ENCODE measurements around the gene CRYGA.

CRYGA gene

DNA sequence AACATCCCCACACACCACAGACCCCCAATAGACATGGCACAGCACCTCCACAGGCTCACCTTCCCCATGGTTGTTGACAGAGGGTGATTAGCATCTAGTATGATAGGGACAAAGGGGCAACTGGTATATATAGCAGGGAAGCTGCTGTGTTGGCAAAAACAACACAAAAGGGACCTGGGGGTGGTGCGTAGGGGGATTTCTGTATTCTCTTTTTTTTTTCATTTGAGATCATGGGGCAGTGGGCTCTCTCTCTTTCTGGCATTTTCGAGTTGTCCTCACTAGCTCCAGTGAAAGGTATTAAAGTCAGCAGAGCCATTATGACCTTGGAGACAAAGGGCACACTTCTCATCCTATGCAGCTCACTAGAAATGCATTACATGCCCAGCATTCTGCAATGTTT, at the start of gene CRYGA:
Gene CRYGA (minus strand): TSS at position 101 of the 400 bp plus-strand sequence. CDS start 33 bp downstream, at position 68.
- DNase-seq, result no peak

DNA sequence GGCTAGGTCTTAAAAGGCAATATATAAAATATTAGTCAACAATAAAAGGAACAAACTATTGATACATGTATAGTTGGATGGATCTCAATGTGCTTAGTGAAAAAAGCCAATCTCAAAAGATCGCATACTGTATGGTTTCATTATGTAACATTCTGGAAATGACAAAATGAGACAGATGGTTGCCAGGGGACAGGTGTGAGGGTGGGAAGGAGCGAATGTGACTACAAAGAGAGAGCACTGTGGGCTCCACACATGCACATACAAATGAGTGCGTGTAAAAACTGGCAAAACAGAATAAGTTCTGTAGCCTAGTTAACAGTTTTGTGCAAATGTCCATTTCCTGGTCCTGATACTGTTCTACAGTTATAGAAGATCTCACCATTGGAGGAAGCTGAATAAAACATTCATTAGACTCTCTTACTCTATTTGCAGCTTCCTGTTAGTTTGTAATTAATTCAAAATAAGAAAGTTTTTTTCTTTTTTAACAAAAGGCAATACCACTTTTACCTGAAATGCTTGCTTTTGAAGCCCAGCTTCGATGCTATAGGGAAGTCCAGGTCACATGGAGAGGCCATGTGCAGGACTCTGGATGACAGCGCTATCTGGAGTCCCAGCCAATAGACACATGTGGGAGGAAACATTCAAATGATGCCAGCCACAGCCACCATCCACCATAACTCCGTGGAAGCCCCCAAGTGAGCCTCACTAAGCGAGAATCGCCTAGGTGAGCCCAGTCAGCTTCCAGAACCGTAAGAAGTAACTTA, 47.5 kb upstream of the CRYGA start:
- DNase-seq, result no peak

DNA sequence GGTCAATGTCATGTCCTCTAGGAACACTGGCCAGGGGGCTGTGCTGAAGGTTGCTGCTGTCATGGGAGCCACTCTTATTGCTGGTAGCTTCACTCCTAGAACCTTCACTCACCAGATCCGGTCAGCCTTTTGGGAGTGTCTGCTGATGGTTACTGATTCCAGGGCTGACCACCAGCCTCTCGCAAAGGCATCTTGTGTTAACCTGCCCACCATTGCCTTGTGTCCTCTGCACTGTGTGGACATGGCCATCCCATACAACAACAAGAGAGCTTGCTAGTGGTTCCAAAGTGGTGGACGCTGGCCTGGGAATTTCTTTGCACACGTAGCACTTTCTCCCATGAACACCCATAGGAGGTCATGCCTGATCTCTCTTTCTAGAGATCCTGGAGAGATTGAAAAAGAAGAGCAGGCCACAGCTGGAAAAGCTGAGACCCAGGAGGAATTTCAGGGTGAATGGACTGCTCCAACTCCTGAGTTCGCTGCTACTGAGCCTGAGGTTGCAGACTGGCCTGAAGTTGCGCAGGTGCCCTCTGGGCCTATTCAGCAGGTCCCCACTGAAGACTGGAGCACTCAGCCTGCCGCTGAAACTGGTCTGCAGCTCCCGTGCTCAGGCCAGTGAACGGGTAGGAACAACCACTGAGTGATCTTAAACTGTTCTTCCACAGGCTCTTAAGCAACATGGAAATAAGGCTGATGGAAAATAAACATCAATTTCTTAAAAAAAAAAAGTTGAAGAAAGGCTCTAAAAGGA, 45.1 kb upstream of the CRYGA start:
- no peak for DNase-seq

DNA sequence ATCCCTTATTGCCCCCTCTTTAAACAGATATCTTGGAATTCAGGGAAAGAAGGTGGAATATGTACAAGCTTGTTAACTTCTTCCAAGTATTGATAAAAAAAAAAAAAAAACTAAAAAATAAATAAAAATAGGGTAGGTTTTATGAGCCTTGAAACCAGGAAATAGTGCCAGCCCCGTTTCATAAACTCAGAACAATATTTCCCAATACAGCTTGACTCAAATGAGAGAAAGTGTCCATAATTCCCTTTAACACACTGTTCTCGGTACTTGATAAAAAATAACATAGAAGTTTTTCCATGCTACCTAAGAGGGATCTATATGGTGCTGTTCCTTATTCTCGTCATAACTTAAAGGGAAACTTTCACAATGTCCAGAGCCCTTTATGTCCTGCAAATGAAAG, 44.4 kb upstream of the CRYGA start:
- no peak for DNase-seq

- DNase-seq, result peak; percentile 30
Measured at GRCh38 chr2:208204166-208204565, 40.8 kb upstream of the CRYGA start.

DNA sequence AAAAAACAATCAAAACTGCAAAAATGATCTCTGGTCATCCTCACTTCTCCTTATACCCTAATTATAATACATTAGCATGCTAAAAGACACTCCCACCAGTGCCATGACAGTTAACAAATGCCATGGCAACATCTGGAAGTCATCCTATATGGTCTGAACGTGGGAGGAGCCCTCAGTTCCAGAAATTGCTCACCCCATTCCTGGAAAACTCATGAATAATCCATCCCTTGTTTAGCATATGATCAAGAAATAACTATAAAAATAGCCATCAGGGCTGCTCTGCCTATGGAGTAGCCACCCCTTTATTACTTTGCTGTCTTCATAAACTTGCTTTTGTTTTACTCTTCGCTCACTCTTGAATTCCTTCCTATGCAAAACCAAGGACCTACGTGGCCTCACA, 32.1 kb upstream of the CRYGA start:
- no peak for DNase-seq

GRCh38 chr2:208192611-208193236, 29.3 kb upstream of the CRYGA start:
- no peak for DNase-seq

- DNase-seq, result no peak
Measured at GRCh38 chr2:208189810-208190503, 26.6 kb upstream of the CRYGA start, which contains the start of gene C2orf80. C2orf80 (minus strand) TSS chr2:208190030; CDS start chr2:208186986, 3,044 bp downstream.

DNA sequence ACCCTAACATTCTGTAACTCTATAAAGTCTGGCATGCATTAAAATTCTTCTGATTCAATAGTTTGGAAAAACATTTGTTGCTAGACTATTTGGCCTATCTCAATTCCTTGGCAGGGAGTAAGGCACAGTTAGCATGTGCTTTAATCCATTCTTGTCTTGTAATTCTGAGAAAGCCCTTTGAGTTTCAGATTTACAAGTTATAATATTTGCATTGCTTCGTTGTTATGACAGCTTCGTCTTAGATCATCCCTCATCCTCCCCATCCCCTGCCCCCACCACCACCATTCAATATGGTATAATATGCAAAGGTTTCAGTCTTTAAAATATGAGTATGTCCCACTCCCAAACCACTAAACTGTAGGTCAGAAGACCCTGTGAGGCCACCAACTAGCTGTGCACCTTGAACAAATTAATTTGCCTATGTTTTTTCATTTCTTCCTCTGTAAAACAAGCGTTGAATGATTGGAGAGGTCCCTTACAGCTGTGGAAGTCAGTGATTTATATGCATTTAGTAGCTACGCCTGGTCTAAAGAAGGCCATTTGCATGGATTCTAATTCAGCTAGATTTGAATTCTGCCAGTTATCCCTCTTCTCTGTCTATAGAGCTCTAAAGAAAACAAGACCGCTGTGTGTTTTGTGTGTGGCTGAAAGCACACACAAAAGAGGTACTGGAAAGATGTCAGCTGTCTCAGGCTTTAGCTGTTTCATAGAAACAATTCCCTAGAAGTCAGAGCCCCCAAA, 25.9 kb upstream of the CRYGA start:
- DNase-seq, result no peak

DNA sequence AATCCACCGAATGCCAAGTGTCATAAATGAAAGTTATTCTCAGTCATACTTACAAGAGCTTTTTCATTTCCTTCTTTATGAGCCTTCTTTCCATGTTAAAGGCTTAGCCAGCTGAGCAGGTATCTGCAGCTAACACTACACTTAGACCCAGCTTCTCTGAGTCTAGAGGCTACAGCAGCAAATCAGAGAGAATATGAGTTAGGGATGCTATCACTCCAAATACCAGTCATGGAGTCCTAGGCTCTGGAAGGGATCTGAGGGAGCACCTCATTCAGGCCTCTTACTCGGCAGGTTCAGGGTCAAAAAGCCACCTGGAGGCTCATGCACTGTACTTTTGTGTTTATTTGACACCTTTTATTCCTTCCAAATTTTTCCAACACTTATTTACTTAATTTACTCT, 23.5 kb upstream of the CRYGA start:
- DNase-seq, result no peak

- DNase-seq, result no peak
Measured at GRCh38 chr2:208186465-208186864, 23.1 kb upstream of the CRYGA start.

- no peak for DNase-seq
Measured at GRCh38 chr2:208183972-208184705, 20.8 kb upstream of the CRYGA start.

GRCh38 chr2:208183526-208183925, 20.1 kb upstream of the CRYGA start:
- DNase-seq, result no peak

DNA sequence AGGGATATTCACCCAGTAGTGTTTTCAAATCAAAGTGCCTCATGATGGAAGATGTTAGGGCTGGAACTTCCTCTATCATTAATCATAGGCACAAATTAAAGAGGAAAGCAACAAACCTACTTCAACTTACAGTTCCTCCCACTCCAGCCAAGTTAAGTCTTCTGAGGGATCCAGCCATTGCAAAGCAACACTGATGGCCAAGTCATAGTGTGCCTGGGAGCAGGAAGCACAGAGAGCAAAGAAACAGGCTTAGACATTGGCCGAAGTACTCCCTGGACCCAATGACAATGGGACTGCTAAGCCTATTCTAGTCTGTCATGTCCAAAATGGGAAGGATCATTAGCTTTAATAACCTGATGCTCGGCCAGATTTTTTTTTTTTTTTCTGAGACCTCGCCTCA, 19.4 kb upstream of the CRYGA start:
- no peak for DNase-seq

DNA sequence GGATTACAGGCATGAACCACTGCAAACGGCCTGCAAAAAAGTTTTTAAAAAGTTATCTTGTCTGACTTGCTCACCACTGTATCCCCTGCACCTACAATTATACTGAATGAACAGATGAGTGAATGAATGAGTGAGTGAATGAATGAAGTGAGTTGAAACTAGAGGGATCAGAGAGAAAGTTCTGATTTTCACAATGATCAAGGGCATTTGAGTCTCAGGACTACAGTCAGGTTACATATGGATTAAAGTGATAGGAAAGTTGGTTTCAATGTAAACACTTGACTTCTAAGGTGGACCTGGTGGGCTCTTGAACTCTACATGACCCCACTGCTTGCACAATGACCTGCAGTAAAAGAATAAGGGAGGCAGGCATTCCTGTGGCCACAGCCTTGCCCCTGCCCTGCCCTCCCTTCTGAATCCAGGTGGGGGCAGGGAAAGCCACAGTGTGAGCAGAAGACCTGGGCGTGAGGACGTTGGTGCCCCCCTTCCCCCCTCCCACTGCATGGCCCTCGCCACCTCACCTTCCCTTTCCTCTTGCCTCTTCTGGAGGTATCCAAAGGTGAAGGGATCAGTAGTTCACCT, 15.7 kb upstream of the CRYGA start:
- no peak for DNase-seq

GRCh38 chr2:208175840-208176153, 12.4 kb upstream of the CRYGA start:
- peak; percentile 18 for DNase-seq

DNA sequence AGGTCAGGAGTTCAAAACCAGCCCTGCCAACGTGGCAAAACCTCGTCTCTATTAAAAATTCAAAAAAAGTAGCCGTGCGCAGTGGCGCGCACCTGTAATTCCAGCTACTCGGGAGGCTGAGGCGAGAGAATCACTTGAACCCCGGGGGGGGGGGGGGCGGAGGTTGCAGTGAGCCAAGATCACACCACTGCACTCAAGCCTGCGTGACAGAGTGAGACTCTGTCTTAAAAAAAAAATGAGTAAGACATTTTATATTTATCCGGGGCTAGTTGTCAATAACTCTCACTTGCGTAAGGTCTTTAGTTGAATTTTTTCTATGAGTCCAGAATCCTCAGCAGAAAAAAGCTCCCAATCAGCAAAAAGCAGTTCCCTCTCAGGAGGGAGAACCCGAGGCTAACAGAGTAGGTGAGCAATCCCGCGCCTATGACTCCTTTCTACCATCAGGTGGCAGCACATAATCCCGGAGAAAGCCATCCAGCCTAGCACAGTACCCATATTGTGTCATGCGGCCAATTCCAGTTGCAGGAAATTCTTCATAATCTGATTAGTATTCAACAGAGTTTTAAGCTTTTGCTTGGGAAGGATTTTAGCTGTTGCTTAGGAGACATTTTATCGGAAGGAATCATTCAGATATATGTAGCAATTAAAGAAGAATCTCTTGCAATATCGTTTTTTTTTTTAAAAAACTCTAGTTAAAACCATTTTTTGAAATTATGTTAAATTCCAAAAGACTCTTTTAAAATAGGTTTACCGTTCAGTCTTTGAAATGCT, 11.9 kb upstream of the CRYGA start:
- peak; percentile 92 for DNase-seq

- no peak for DNase-seq
Measured at GRCh38 chr2:208174144-208174543, 10.8 kb upstream of the CRYGA start.

- peak; percentile 79 for DNase-seq
Measured at GRCh38 chr2:208172125-208172524, 8.7 kb upstream of the CRYGA start.

GRCh38 chr2:208164951-208165755, 1.8 kb upstream of the CRYGA start:
- DNase-seq, result no peak

All from hematopoietic multipotent progenitor cell treated with erythropoietin and hydrocortisone succinate and interleukin-3 and kit ligand, for 4 days (in vitro differentiated cells).